Neutrophil (primary cell): ENCODE results near the gene CACNA2D3.

Source experiments
- H3K27ac ChIP-seq: fragments of 200-600 bp; sonication (generic); 2 replicates; pipeline ENCODE4 v1.5.1; 2016; ENCODE audit warnings: mild to moderate bottlenecking, moderate library complexity
- H3K27me3 ChIP-seq: fragments of 200-600 bp; sonication (generic); 2 replicates; pipeline ENCODE4 v1.6.0; 2016; ENCODE audit warnings: mild to moderate bottlenecking
- H3K36me3 ChIP-seq: fragments of 200-600 bp; sonication (generic); 2 replicates; pipeline ENCODE4 v1.5.1; 2017
- H3K4me1 ChIP-seq, 2 experiments: fragments of 200-600 bp in 1 of 2; sonication (generic) in 1 of 2; 1 replicate in 1 of 2; 2 replicates in 1 of 2; pipeline versions ENCODE4 v1.5.1 to v1.6.1; 2013 to 2016; ENCODE audit warnings: low read depth in 1 of 2, low read length in 1 of 2, mild to moderate bottlenecking in 1 of 2, moderate library complexity in 1 of 2; ENCODE audit not compliant: control insufficient read depth in 1 of 2, insufficient read depth in 1 of 2
- H3K4me3 ChIP-seq, 2 experiments: fragments of 200-600 bp in 1 of 2; sonication (generic) in 1 of 2; 1 replicate in 1 of 2; 2 replicates in 1 of 2; pipeline ENCODE4 v1.5.1; 2013 to 2016; ENCODE audit warnings: low read depth in 1 of 2, low read length in 1 of 2, mild to moderate bottlenecking in 1 of 2, moderate library complexity in 1 of 2
- H3K9me3 ChIP-seq: fragments of 200-600 bp; sonication (generic); 2 replicates; pipeline ENCODE4 v1.5.1; 2016
- CTCF ChIP-seq: fragments of 200-600 bp; sonication (generic); IDR thresholded peaks from 2 replicates; pipeline ENCODE4 v1.5.1; 2016; ENCODE audit warnings: antibody characterized with exemption

The CACNA2D3 gene

GRCh38 chr3:54564374-54564925 lies 442.1 kb downstream of the CACNA2D3 start:
- no peaks in the 10 kb centered on the region for H3K36me3 ChIP-seq
- no peaks in the 10 kb centered on the region for H3K9me3 ChIP-seq
- H3K27ac ChIP-seq: no peak overlapping the region
- H3K4me3 ChIP-seq: no peak overlapping the region
- no peak for TF ChIP-seq CTCF
- H3K27me3 ChIP-seq: no peaks in the 10 kb centered on the region
- no peaks in the 10 kb centered on the region for H3K4me1 ChIP-seq

- TF ChIP-seq CTCF: no peak
- no peaks in the 10 kb centered on the region for H3K36me3 ChIP-seq
- no peaks in the 10 kb centered on the region for H3K9me3 ChIP-seq
- H3K27ac ChIP-seq: no peak overlapping the region
- H3K4me1 ChIP-seq: no peaks in the 10 kb centered on the region
- no peak overlapping the region for H3K4me3 ChIP-seq
- no peaks in the 10 kb centered on the region for H3K27me3 ChIP-seq
Measured at GRCh38 chr3:54565956-54566355, 443.6 kb downstream of the CACNA2D3 start.

GRCh38 chr3:54567949-54568348 lies 445.6 kb downstream of the CACNA2D3 start:
- Histone ChIP-seq H3K4me1 (no peaks in the 10 kb centered on the region), H3K9me3 (no peaks in the 10 kb centered on the region), H3K36me3 (no peaks in the 10 kb centered on the region), H3K27ac (no peak overlapping the region), H3K27me3 (no peaks in the 10 kb centered on the region), H3K4me3 (no peak overlapping the region)
- no peak for TF ChIP-seq CTCF

- Histone ChIP-seq H3K27ac (no peak overlapping the region), H3K9me3 (no peaks in the 10 kb centered on the region), H3K27me3 (no peaks in the 10 kb centered on the region), H3K4me3 (no peak overlapping the region), H3K36me3 (no peaks in the 10 kb centered on the region), H3K4me1 (no peaks in the 10 kb centered on the region)
- TF ChIP-seq CTCF: no peak
Measured at GRCh38 chr3:54570008-54570407, 447.7 kb downstream of the CACNA2D3 start.

GRCh38 chr3:54572197-54572895 lies 450.0 kb downstream of the CACNA2D3 start:
- Histone ChIP-seq H3K27ac (no peak overlapping the region), H3K9me3 (no peaks in the 10 kb centered on the region), H3K27me3 (no peaks in the 10 kb centered on the region), H3K4me1 (no peaks in the 10 kb centered on the region), H3K36me3 (no peaks in the 10 kb centered on the region), H3K4me3 (no peak overlapping the region)
- TF ChIP-seq CTCF: no peak
